Activated CD4-positive, CD25-positive, alpha-beta regulatory T cell treated with anti-CD3 and anti-CD28 coated beads, Interleukin-2, amount 50 U/mL, for 24 hours (primary cell): Measurements from ENCODE around the gene COL15A1.

Experiments used
- ATAC-seq, 2 donors: fragments of 150-1000 bp; cut with Tn5 transposase; one replicate each; pipeline ENCODE4 v1.10.0; 2021; ENCODE audit warnings: mild to moderate bottlenecking in 1 of 2, moderate library complexity in 1 of 2

Gene COL15A1

GRCh38 chr9:98917746-98918487 is 25.8 kb upstream of the COL15A1 start:
- ATAC-seq = no peak

GRCh38 chr9:98921732-98922131 is 22.0 kb upstream of the COL15A1 start:
- ATAC-seq = no peak

DNA sequence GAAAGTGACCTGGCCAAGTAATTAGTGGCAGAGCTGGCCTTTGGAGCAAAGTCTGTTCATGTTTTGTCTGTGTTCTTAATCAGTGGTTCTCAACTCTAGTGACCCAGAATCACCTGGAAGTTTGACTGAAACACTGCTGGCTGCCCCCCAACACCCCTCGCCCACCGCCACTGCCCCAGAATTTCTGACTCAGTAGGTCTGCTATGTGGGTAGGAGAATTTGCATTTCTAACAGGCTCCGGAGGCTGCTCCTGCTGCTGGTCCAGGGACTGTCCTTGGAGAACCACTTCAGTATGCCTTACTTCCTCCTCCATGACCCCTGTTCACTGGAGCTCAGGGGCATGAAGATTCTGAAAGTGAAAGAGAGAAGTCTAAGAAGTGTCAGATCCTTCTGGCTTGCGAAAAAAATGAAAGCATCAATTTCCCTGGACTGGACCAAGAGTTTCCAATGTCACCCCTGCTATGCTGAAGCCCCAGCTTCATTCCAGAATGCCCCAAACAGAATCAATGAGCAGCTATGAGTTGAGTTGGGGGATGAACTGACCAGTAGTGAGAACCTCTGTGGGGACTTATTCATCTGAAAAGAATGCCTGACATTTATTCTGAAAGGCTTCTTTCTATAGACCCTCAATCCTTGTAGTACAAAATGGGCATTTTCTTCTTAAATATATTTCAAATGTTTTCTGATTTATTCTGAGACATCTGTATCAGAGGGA is 20.8 kb upstream of the COL15A1 start:
- no peak for ATAC-seq

GRCh38 chr9:98923451-98924123 is 20.1 kb upstream of the COL15A1 start:
- no peak for ATAC-seq

DNA sequence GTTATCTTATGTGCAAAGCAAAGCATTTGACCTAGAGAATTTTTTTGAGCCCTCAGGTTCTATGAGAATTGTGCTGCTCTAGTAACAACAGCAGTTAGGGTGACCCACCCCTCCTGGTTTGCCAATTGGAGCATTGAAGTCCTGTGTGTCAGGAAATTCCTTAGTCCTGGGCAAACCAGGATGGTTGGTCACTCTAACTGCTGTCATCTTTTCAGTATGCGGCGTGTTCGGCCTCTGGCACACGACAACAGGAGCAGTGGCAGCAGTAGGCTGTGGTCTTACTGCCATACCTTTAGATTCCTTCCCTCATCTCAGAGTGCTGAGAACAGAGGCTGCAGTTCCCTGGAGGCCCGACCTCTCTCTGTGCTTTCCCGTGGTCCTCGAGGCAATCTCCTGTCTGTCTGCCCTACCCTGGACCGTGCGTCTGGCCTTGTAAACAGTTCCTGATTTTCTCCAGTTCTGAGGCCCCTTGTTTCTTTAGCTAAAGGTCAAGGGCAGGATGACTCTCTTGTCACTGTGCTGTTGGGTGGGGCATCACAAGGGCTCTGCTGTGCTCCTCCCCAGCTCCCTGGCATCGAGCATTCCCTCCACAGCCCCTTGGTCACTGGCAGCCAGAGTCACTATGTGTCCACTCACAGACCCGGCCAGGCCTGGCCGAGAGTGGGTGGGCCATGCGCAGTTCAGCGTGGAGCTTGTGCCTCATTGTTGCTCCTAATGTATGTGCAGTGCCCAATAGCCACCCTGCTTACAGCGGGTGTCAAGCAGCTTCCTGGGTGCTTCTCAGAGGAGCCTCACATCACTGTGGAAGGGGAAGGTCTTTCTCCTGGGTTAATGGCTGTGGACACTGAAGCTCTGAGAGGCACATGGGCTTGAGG is 18.5 kb upstream of the COL15A1 start:
- ATAC-seq = no peak

GRCh38 chr9:98925956-98926355 is 17.8 kb upstream of the COL15A1 start:
- ATAC-seq = no peak

GRCh38 chr9:98927724-98928123 is 16.0 kb upstream of the COL15A1 start:
- no peak for ATAC-seq

DNA sequence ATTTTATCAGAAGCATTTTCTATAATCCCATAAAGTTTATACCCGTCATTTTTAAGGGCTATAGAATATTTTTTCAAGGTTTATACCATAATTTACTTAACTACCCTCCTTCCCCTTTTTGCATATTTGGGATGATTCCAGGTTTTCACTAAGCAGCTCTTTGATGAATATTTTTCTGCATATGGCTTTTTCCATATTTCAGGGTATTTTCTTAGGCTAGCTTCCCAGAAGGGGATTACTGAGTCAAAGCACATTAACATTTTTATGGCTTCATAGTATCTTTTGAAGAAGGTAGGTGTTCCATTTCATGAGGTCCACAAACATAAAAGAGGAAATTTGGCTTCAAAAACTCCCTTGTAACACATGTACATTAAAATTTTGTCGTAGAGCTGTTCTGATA is 14.6 kb upstream of the COL15A1 start:
- ATAC-seq = no peak

- no peak for ATAC-seq
Measured at GRCh38 chr9:98929895-98930341, 13.8 kb upstream of the COL15A1 start.

GRCh38 chr9:98930792-98931191 is 12.9 kb upstream of the COL15A1 start:
- ATAC-seq = no peak

- no peak for ATAC-seq
Measured at GRCh38 chr9:98931600-98932389, 11.9 kb upstream of the COL15A1 start.

DNA sequence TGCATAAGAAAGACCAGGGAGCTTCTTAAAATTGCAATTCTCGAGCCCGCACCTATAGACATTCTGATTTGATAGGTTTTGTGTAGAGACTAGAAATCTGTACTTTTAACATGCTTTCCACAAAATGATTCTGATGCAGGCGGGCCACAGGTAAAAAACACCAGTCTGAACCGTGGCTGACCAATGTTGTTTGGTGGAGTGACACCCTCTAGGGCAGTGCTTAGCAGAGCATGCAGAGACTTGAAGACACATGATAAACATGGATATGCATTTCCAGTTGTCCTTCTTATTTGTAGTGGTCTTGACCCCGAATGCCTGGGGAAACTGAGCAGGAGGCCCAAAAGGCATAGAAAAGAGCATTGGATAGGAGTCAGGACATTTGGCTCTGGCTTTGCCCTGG is 10.5 kb upstream of the COL15A1 start:
- ATAC-seq = no peak

DNA sequence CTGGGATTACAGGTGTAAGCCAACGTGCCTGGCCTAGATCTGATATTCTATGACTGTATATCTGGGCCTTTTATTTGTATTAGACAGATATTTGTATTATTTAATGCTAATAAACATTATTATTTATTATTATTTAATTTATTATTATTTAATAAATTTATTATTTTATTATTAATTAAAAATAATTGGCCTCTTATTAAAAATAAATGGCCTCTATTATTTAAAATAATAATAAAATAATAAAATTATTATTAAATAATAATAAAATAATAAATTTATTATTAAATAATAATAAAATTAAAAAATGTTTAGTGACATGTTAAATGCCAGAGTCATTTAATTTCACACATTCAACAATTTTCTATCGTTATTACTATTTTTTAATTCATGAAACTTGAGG is 9.8 kb upstream of the COL15A1 start:
- ATAC-seq = no peak

- ATAC-seq = no peak
Measured at GRCh38 chr9:98935071-98935505, 8.6 kb upstream of the COL15A1 start.

DNA sequence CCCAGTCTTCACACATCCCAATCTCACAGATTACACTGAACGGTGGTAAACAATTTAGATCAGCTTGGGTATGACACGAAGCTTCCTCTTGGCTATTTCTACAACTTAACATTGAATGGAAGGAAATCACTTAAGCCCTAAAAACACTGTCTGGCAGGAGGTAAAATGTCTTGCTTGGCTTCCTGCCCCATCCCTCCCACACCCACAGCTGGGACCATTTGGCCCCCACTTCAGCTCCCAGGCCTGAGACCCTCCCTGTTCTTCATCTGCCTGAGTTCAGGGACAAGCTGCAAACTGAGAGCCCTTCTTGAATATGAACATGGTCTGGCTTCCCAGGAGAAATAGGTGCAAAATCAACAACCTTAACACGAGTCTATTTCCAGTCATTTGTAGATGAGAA is 3.4 kb upstream of the COL15A1 start:
- ATAC-seq = no peak

DNA sequence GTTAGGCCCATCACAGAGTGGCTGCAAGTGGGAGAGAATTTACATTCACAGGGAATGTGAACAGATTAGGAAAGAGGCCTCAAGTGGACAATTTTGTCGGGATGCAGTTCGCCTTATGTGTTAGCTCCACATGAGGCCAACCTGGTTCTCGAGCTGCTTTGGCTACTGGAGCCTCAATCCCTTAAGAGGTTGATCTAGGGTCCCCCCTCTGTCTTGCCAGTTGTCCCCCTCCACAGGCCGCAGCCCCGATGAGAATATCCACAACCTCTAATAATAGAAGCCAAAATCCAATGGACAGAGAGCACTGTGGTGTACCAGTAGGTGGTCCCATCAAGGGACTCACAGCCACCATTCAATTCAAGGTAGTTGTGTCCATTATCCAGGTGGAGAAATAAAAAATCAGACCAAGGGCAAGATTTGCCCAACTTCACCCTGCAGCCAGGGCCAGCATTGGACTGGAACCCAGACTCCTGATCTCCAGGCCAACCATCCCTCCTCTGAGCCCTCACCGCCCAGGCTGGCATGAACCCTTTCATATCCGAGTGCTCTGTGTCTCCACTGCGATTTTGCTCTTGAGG is 1.7 kb upstream of the COL15A1 start:
- no peak for ATAC-seq

DNA sequence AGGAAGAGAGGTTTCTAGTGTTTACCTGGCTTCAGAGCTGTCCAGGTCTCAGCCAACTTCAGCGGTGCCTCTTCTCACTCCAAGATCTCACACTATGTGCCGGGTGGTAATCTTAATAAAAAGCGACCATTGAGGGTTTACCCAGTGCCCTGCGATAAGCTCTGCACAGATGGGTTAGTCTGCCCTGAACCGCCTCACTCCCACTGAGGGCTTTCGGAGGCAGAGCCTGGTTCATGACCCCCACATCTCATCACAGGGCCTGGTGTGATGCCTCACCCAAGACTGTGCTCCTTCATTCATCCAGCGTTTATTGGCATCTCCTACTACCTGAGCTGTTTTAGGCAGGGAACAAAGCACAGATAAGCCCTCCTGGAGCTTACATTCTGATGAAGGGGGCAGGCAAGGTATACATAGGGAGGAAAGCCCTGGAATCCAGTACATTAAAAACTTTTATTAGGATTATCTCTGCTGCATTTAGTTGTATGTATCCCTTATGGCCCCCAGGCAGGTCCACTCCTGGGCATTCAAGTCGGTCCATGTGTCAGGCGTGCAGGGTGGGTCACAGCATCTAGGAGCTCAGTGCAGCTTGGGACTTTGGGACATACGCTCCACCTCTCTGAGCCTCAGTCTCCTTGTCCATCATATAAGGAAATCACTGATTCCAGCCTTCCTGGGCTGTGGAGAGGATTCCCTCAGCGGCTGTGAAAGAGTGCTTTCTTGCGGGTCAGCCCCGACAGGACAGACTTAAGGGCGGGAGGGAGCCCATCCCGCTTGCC is 613 bp upstream of the COL15A1 start:
- ATAC-seq = no peak

DNA sequence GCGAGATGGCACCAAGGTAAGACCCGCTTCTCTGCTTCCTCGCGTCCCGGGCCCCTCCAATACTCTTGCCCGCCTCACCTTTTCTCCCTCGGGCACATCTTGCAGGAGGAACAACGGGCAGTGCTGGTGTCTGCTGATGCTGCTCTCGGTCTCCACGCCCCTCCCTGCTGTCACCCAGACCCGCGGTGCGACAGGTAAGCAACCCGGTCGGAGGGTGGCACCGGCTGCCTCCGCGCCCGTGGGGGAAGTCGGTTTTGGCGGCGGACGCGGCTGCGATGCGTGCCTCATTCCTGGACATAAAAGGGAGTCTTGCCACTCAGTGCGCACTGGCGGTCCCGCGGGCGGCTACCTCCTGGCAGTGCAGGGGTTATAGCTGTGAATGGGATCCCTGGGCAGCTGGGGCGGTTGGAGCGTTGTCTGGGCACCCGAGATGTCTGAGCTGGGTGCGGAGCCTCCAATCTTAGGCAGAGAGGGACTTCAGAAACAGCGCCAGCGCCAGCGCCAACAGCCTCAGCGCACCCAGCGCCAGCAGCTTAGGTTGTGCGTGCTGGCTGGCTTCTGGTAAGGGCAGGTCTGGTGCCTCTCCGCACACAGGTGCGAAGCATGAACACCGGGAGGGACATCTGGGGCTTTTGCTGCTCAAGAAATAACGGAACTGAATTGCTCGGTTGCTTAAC is 488 bp downstream of the COL15A1 start:
- ATAC-seq = no peak

DNA sequence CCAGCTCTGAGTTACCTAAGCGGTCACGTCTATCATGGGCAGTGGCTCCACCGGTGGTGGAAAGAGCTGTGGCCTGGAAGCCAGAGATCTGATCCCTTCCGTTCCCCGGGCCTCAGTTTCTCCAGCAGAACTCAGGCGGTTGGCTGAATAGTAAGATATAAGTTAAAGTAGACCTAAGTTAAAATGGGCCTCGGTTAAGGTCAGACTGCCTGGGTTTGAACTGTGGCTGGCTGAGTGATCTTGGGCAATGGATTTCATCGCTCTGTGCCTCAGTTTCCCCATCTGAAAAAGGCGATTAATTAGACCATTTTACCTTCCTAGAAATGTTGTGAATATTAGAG is 997 bp downstream of the COL15A1 start:
- ATAC-seq = no peak

- no peak for ATAC-seq
Measured at GRCh38 chr9:98949565-98949964, 5.9 kb downstream of the COL15A1 start.
